ENCODE results near the gene HS3ST2.

Gene HS3ST2

GRCh38 chr16:22843122-22843521 lies 29.2 kb downstream of the HS3ST2 start:
- no peak overlapping the region for H3K4me3 ChIP-seq (ENCODE audit: low read length)
- no peak for TF ChIP-seq CTCF (conservative IDR thresholded peaks at IDR 0.05; ENCODE audit: low read depth, low read length)
- no peak for DNase-seq (ENCODE audit: low read depth)

- DNase-seq (ENCODE audit: low read depth): no peak
- TF ChIP-seq CTCF (conservative IDR thresholded peaks at IDR 0.05; ENCODE audit: low read depth, low read length): no peak
Observed at GRCh38 chr16:22843856-22844255, 29.9 kb downstream of the HS3ST2 start.

GRCh38 chr16:22844416-22844815 lies 30.5 kb downstream of the HS3ST2 start:
- TF ChIP-seq CTCF (conservative IDR thresholded peaks at IDR 0.05; ENCODE audit: low read depth, low read length): no peak
- DNase-seq (ENCODE audit: low read depth): no peak
- H3K4me3 ChIP-seq (ENCODE audit: low read length): no peak overlapping the region

More at GRCh38 chr16:22843856-22844255, 29.9 kb downstream of the HS3ST2 start:
- no peak overlapping the region for H3K4me3 ChIP-seq (ENCODE audit: low read length)

- no peak overlapping the region for H3K4me3 ChIP-seq (ENCODE audit: low read length)
- no peak for DNase-seq (ENCODE audit: low read depth)
- TF ChIP-seq CTCF (conservative IDR thresholded peaks at IDR 0.05; ENCODE audit: low read depth, low read length): no peak
Observed at GRCh38 chr16:22847100-22847499, 33.1 kb downstream of the HS3ST2 start.

- no peak for DNase-seq (ENCODE audit: low read depth)
- no peak for TF ChIP-seq CTCF (conservative IDR thresholded peaks at IDR 0.05; ENCODE audit: low read depth, low read length)
- no peak overlapping the region for H3K4me3 ChIP-seq (ENCODE audit: low read length)
Observed at GRCh38 chr16:22847690-22848089, 33.7 kb downstream of the HS3ST2 start.

GRCh38 chr16:22848451-22848850 lies 34.5 kb downstream of the HS3ST2 start:
- no peak overlapping the region for H3K4me3 ChIP-seq (ENCODE audit: low read length)
- TF ChIP-seq CTCF (conservative IDR thresholded peaks at IDR 0.05; ENCODE audit: low read depth, low read length): no peak
- no peak for DNase-seq (ENCODE audit: low read depth)

- no peak for TF ChIP-seq CTCF (conservative IDR thresholded peaks at IDR 0.05; ENCODE audit: low read depth, low read length)
- no peak for DNase-seq (ENCODE audit: low read depth)
- no peak overlapping the region for H3K4me3 ChIP-seq (ENCODE audit: low read length)
Observed at GRCh38 chr16:22849517-22849916, 35.6 kb downstream of the HS3ST2 start.
